ENCODE measurements around the gene NEUROD2. TPM values are rescaled to one million over a fixed set of nuclear protein-coding genes. Genes with fewer than 3 reads are reported as not detected.

NEUROD2 gene
- total and polyA plus RNA-seq, 10 of the 15 experiments (the other 5 are each of a cell fraction or from before 2014, with no cell fraction given) = not detected

GRCh38 chr17:39636927-39637736 is 29.4 kb upstream of the NEUROD2 start, which contains the start of gene STARD3 (continued):
- TF ChIP-seq SIX5 (IDR thresholded peaks at IDR 0.05; ENCODE audit: low read depth, low read length, severe bottlenecking) (peak; percentile 47), FOXK2 (IDR thresholded peaks at IDR 0.05) (no peak), TCF12 (IDR thresholded peaks at IDR 0.05; ENCODE audit: low read depth, low read length) (peak; percentile 48; the same call in 1 of the 2 replicates), FOS (IDR thresholded peaks at IDR 0.05; ENCODE audit: borderline replicate concordance, extremely low read depth, insufficient read length) (no peak), MXI1 (IDR thresholded peaks at IDR 0.05; ENCODE audit: low read depth, low read length) (peak; percentile 84), HDGF (IDR thresholded peaks at IDR 0.05) (no peak), SPI1 (IDR thresholded peaks at IDR 0.05; ENCODE audit: borderline replicate concordance, insufficient read depth, low read depth, low read length) (0 out of 2 replicates have a peak, but pooled peaks have one; percentile 23), FOXM1 (IDR thresholded peaks at IDR 0.05; ENCODE audit: low read depth, low read length) (no peak), SP1 (IDR thresholded peaks at IDR 0.05; ENCODE audit: low read depth, low read length) (peak; percentile 45), MTA3 (IDR thresholded peaks at IDR 0.05; ENCODE audit: borderline replicate concordance, low read length) (no peak), RELA (IDR thresholded peaks at IDR 0.05; ENCODE audit: borderline replicate concordance, partially characterized antibody) (peak; percentile 77), E4F1 (IDR thresholded peaks at IDR 0.05; ENCODE audit: borderline replicate concordance, partially characterized antibody) (peak; percentile 60), CREB1 (IDR thresholded peaks at IDR 0.05; ENCODE audit: low read depth) (peak; percentile 64; the same call in 1 of the 2 replicates), RFX5 (IDR thresholded peaks at IDR 0.05; ENCODE audit: low read depth, low read length) (no peak), TAF1 (IDR thresholded peaks at IDR 0.05; ENCODE audit: borderline replicate concordance, low read depth, low read length) (0 out of 2 replicates have a peak, but pooled peaks have one; percentile 59), NBN (IDR thresholded peaks at IDR 0.05) (0 out of 2 replicates have a peak, but pooled peaks have one; percentile 66), EP300 (IDR thresholded peaks at IDR 0.05; ENCODE audit: borderline replicate concordance in 1 of 2, control insufficient read depth in 1 of 2, low read depth in 2 of 2, low read length in 2 of 2) (no peak), IKZF1 (conservative IDR thresholded peaks at IDR 0.05) (peak; percentile 89), GATAD2B (conservative IDR thresholded peaks at IDR 0.05; ENCODE audit: low read depth) (peak; percentile 92), TARDBP (IDR thresholded peaks at IDR 0.05; ENCODE audit: borderline replicate concordance) (no peak), SMC3 (IDR thresholded peaks at IDR 0.05; ENCODE audit: borderline replicate concordance, low read length) (no peak), MTA2 (IDR thresholded peaks at IDR 0.05; ENCODE audit: low read depth) (no peak; the same call in 1 of the 2 replicates), BRCA1 (IDR thresholded peaks at IDR 0.05; ENCODE audit: low read depth, low read length) (no peak), NFIC (IDR thresholded peaks at IDR 0.05; ENCODE audit: low read depth, low read length) (no peak), TCF3 (IDR thresholded peaks at IDR 0.05; ENCODE audit: borderline replicate concordance, insufficient read depth, low read depth, low read length) (peak; percentile 58; the same call in 1 of the 2 replicates)
- TF ChIP-seq, protein P1, sequence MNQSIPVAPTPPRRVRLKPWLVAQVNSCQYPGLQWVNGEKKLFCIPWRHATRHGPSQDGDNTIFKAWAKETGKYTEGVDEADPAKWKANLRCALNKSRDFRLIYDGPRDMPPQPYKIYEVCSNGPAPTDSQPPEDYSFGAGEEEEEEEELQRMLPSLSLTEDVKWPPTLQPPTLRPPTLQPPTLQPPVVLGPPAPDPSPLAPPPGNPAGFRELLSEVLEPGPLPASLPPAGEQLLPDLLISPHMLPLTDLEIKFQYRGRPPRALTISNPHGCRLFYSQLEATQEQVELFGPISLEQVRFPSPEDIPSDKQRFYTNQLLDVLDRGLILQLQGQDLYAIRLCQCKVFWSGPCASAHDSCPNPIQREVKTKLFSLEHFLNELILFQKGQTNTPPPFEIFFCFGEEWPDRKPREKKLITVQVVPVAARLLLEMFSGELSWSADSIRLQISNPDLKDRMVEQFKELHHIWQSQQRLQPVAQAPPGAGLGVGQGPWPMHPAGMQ (IDR thresholded peaks at IDR 0.05; ENCODE audit: borderline replicate concordance) = no peak
- TF ChIP-seq, protein P2, sequence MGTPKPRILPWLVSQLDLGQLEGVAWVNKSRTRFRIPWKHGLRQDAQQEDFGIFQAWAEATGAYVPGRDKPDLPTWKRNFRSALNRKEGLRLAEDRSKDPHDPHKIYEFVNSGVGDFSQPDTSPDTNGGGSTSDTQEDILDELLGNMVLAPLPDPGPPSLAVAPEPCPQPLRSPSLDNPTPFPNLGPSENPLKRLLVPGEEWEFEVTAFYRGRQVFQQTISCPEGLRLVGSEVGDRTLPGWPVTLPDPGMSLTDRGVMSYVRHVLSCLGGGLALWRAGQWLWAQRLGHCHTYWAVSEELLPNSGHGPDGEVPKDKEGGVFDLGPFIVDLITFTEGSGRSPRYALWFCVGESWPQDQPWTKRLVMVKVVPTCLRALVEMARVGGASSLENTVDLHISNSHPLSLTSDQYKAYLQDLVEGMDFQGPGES (IDR thresholded peaks at IDR 0.05) = no peak

Data from GM12878 (cell line).